Measurements from ENCODE around the gene NFKB2.

DNA sequence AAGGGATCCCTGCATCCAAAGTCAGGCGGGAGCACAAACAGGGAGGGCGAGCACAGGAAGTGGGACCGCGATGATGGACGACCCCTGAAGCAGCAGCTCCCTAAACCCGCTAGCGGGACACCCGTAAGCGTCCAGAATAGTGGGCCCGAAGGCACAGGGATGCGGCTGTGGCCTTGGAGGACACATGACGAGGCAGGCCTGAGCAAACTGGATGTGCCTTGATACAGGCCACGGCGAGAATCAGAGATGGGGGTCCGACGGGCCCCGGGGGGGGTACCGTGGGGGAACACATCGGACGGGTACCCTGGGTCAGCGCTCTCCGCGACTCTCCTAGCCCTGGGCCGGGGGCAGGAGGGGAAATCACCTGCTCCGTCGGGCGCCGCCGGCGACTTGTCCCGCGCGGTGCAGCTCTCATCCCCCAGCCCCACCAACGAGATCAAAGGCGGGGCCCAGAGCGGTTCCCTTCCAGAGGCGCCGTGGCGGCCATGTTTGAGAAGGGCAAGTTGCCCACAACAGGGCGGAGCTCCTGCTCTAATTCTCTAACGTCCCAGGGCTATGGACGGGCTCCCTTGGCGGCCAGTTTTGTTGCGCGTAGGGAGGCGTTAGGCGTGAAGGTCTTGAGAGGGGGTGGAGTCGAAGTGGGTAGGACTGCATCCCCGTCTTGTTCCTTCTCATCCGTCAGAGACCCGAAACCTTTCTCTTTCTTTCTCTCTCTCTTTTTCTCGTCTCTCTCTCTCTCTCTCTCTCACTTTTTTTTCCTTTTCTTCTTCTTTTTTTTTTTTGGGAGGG lies 36.9 kb downstream of the NFKB2 start, which contains the start of gene CUEDC2:
- TF ChIP-seq, protein P1, sequence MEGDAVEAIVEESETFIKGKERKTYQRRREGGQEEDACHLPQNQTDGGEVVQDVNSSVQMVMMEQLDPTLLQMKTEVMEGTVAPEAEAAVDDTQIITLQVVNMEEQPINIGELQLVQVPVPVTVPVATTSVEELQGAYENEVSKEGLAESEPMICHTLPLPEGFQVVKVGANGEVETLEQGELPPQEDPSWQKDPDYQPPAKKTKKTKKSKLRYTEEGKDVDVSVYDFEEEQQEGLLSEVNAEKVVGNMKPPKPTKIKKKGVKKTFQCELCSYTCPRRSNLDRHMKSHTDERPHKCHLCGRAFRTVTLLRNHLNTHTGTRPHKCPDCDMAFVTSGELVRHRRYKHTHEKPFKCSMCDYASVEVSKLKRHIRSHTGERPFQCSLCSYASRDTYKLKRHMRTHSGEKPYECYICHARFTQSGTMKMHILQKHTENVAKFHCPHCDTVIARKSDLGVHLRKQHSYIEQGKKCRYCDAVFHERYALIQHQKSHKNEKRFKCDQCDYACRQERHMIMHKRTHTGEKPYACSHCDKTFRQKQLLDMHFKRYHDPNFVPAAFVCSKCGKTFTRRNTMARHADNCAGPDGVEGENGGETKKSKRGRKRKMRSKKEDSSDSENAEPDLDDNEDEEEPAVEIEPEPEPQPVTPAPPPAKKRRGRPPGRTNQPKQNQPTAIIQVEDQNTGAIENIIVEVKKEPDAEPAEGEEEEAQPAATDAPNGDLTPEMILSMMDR (IDR thresholded peaks at IDR 0.05), result no peak
- TF ChIP-seq POLR2A (IDR thresholded peaks at IDR 0.05), result peak; percentile 52
